Measurements from ENCODE around the gene ERI3. TPM values are rescaled to one million over a fixed set of nuclear protein-coding genes. Genes with fewer than 3 reads are reported as not detected.

Gene ERI3
- total and polyA plus RNA-seq, 5 donors from 2014 or later: 27.6 to 39.8 (median 34.6) TPM

GRCh38 chr1:44251486-44251885 lies 103.6 kb downstream of the ERI3 start:
- no peak overlapping the region for H3K27ac ChIP-seq (ENCODE audit: insufficient read depth, low read length, poor library complexity, severe bottlenecking)
- Mint-ChIP-seq H3K4me3 (no peak overlapping the region), H3K36me3 (peaks cover 15% of the 10 kb centered on the region), H3K27ac (peak overlapping the region in 1 of 3 donors; percentile 49), H3K4me1 (peaks cover 0 to 5% (median 0%) of the 10 kb centered on the region in 4 donors), H3K9me3 (no peaks in the 10 kb centered on the region), H3K27me3 (no peaks in the 10 kb centered on the region)
- no peak for DNase-seq
- H3K4me1 ChIP-seq (ENCODE audit: control insufficient read depth, insufficient read depth, low read length, poor library complexity, severe bottlenecking): no peaks in the 10 kb centered on the region
- no peaks in the 10 kb centered on the region for H3K27me3 ChIP-seq (ENCODE audit: control insufficient read depth, insufficient read depth, low read length)
- peaks cover 6% of the 10 kb centered on the region for H3K36me3 ChIP-seq (ENCODE audit: control insufficient read depth, insufficient read depth, low read length)
- H3K9me3 ChIP-seq (ENCODE audit: control insufficient read depth in 2 of 2, low read length in 2 of 2): no peaks in the 10 kb centered on the region
- ATAC-seq (ENCODE audit: low read depth in 2 of 2): no peak
- no peak overlapping the region for H3K4me3 ChIP-seq (ENCODE audit: low read depth, low read length)

- ATAC-seq (ENCODE audit: low read depth in 2 of 2): no peak
- Histone ChIP-seq H3K4me1 (ENCODE audit: control insufficient read depth, insufficient read depth, low read length, poor library complexity, severe bottlenecking) (no peaks in the 10 kb centered on the region), H3K36me3 (ENCODE audit: control insufficient read depth, insufficient read depth, low read length) (peaks cover 8% of the 10 kb centered on the region), H3K4me3 (ENCODE audit: low read depth, low read length) (no peak overlapping the region), H3K27ac (ENCODE audit: insufficient read depth, low read length, poor library complexity, severe bottlenecking) (no peak overlapping the region), H3K9me3 (ENCODE audit: control insufficient read depth in 2 of 2, low read length in 2 of 2) (no peaks in the 10 kb centered on the region), H3K27me3 (ENCODE audit: control insufficient read depth, insufficient read depth, low read length) (no peaks in the 10 kb centered on the region)
- Mint-ChIP-seq H3K27me3 (no peaks in the 10 kb centered on the region), H3K4me1 (peaks cover 0 to 5% (median 0%) of the 10 kb centered on the region in 4 donors), H3K4me3 (no peak overlapping the region), H3K27ac (no peak overlapping the region), H3K36me3 (peaks cover 15% of the 10 kb centered on the region), H3K9me3 (no peaks in the 10 kb centered on the region)
- DNase-seq: no peak
These were observed 104.8 kb downstream of the ERI3 start for GRCh38 chr1:44250068-44250781.

- Histone ChIP-seq H3K9me3 (ENCODE audit: control insufficient read depth in 2 of 2, low read length in 2 of 2) (no peaks in the 10 kb centered on the region), H3K4me1 (ENCODE audit: control insufficient read depth, insufficient read depth, low read length, poor library complexity, severe bottlenecking) (no peaks in the 10 kb centered on the region), H3K4me3 (ENCODE audit: low read depth, low read length) (no peak overlapping the region), H3K27ac (ENCODE audit: insufficient read depth, low read length, poor library complexity, severe bottlenecking) (no peak overlapping the region), H3K27me3 (ENCODE audit: control insufficient read depth, insufficient read depth, low read length) (no peaks in the 10 kb centered on the region), H3K36me3 (ENCODE audit: control insufficient read depth, insufficient read depth, low read length) (peaks cover 8% of the 10 kb centered on the region)
- H3K4me3 Mint-ChIP-seq: no peak overlapping the region
- peaks cover 0 to 5% (median 0%) of the 10 kb centered on the region in 4 donors for H3K4me1 Mint-ChIP-seq
- DNase-seq (no peak), ATAC-seq (ENCODE audit: low read depth in 2 of 2) (no peak)
- no peak overlapping the region for H3K27ac Mint-ChIP-seq
- H3K27me3 Mint-ChIP-seq: no peaks in the 10 kb centered on the region
- peaks cover 15% of the 10 kb centered on the region for H3K36me3 Mint-ChIP-seq
- no peaks in the 10 kb centered on the region for H3K9me3 Mint-ChIP-seq
These were observed 105.5 kb downstream of the ERI3 start for GRCh38 chr1:44249543-44249942.

GRCh38 chr1:44246806-44247205 lies 108.3 kb downstream of the ERI3 start:
- H3K4me1 Mint-ChIP-seq: peaks cover 0 to 6% (median 0%) of the 10 kb centered on the region in 4 donors
- ATAC-seq (ENCODE audit: low read depth in 2 of 2) (no peak), DNase-seq (no peak)
- H3K27ac Mint-ChIP-seq: no peak overlapping the region
- Histone ChIP-seq H3K4me1 (ENCODE audit: control insufficient read depth, insufficient read depth, low read length, poor library complexity, severe bottlenecking) (no peaks in the 10 kb centered on the region), H3K4me3 (ENCODE audit: low read depth, low read length) (no peak overlapping the region), H3K27ac (ENCODE audit: insufficient read depth, low read length, poor library complexity, severe bottlenecking) (no peak overlapping the region), H3K36me3 (ENCODE audit: control insufficient read depth, insufficient read depth, low read length) (peaks cover 8% of the 10 kb centered on the region), H3K27me3 (ENCODE audit: control insufficient read depth, insufficient read depth, low read length) (no peaks in the 10 kb centered on the region), H3K9me3 (ENCODE audit: control insufficient read depth in 2 of 2, low read length in 2 of 2) (no peaks in the 10 kb centered on the region)
- no peaks in the 10 kb centered on the region for H3K9me3 Mint-ChIP-seq
- peaks cover 23% of the 10 kb centered on the region for H3K36me3 Mint-ChIP-seq
- H3K27me3 Mint-ChIP-seq: no peaks in the 10 kb centered on the region
- no peak overlapping the region for H3K4me3 Mint-ChIP-seq

GRCh38 chr1:44244986-44245385 lies 110.1 kb downstream of the ERI3 start:
- H3K27ac Mint-ChIP-seq: peak overlapping the region in 1 of 3 donors; percentile 23
- Histone ChIP-seq H3K36me3 (ENCODE audit: control insufficient read depth, insufficient read depth, low read length) (peaks cover 8% of the 10 kb centered on the region), H3K4me1 (ENCODE audit: control insufficient read depth, insufficient read depth, low read length, poor library complexity, severe bottlenecking) (no peaks in the 10 kb centered on the region), H3K4me3 (ENCODE audit: low read depth, low read length) (no peak overlapping the region), H3K27ac (ENCODE audit: insufficient read depth, low read length, poor library complexity, severe bottlenecking) (no peak overlapping the region), H3K27me3 (ENCODE audit: control insufficient read depth, insufficient read depth, low read length) (no peaks in the 10 kb centered on the region), H3K9me3 (ENCODE audit: control insufficient read depth in 2 of 2, low read length in 2 of 2) (no peaks in the 10 kb centered on the region)
- peaks cover 0 to 8% (median 0%) of the 10 kb centered on the region in 4 donors for H3K4me1 Mint-ChIP-seq
- no peaks in the 10 kb centered on the region for H3K9me3 Mint-ChIP-seq
- H3K27me3 Mint-ChIP-seq: no peaks in the 10 kb centered on the region
- ATAC-seq (ENCODE audit: low read depth in 2 of 2): no peak
- H3K36me3 Mint-ChIP-seq: peaks cover 24% of the 10 kb centered on the region
- no peak overlapping the region for H3K4me3 Mint-ChIP-seq
- DNase-seq: no peak

- Histone ChIP-seq H3K36me3 (ENCODE audit: control insufficient read depth, insufficient read depth, low read length) (peaks cover 8% of the 10 kb centered on the region), H3K9me3 (ENCODE audit: control insufficient read depth in 2 of 2, low read length in 2 of 2) (no peaks in the 10 kb centered on the region), H3K4me1 (ENCODE audit: control insufficient read depth, insufficient read depth, low read length, poor library complexity, severe bottlenecking) (no peaks in the 10 kb centered on the region), H3K27ac (ENCODE audit: insufficient read depth, low read length, poor library complexity, severe bottlenecking) (no peak overlapping the region), H3K4me3 (ENCODE audit: low read depth, low read length) (no peak overlapping the region), H3K27me3 (ENCODE audit: control insufficient read depth, insufficient read depth, low read length) (no peaks in the 10 kb centered on the region)
- Mint-ChIP-seq H3K36me3 (peaks cover 24% of the 10 kb centered on the region), H3K4me3 (no peak overlapping the region), H3K27me3 (no peaks in the 10 kb centered on the region), H3K9me3 (no peaks in the 10 kb centered on the region), H3K4me1 (peaks cover 0 to 11% (median 1%) of the 10 kb centered on the region in 4 donors), H3K27ac (no peak overlapping the region)
- ATAC-seq (ENCODE audit: low read depth in 2 of 2): no peak
- no peak for DNase-seq
These were observed 111.1 kb downstream of the ERI3 start for GRCh38 chr1:44243782-44244495.

- ATAC-seq (ENCODE audit: low read depth in 2 of 2) (no peak), DNase-seq (no peak)
- H3K27me3 ChIP-seq (ENCODE audit: control insufficient read depth, insufficient read depth, low read length): no peaks in the 10 kb centered on the region
- no peak overlapping the region for H3K4me3 ChIP-seq (ENCODE audit: low read depth, low read length)
- Mint-ChIP-seq H3K27ac (peak overlapping the region in 1 of 3 donors; percentile 17), H3K36me3 (peaks cover 20% of the 10 kb centered on the region), H3K27me3 (no peaks in the 10 kb centered on the region), H3K9me3 (no peaks in the 10 kb centered on the region), H3K4me1 (peaks cover 0 to 18% (median 1%) of the 10 kb centered on the region in 4 donors), H3K4me3 (no peak overlapping the region)
- H3K9me3 ChIP-seq (ENCODE audit: control insufficient read depth in 2 of 2, low read length in 2 of 2): no peaks in the 10 kb centered on the region
- peaks cover 5% of the 10 kb centered on the region for H3K4me1 ChIP-seq (ENCODE audit: control insufficient read depth, insufficient read depth, low read length, poor library complexity, severe bottlenecking)
- H3K36me3 ChIP-seq (ENCODE audit: control insufficient read depth, insufficient read depth, low read length): peaks cover 8% of the 10 kb centered on the region
- no peak overlapping the region for H3K27ac ChIP-seq (ENCODE audit: insufficient read depth, low read length, poor library complexity, severe bottlenecking)
These were observed 112.3 kb downstream of the ERI3 start for GRCh38 chr1:44242746-44243145.
